HCT116 (cell line): ENCODE data around the gene ALDH4A1.

Experiments
- CTCF ChIP-seq, 3 experiments: fragments of 200-600 bp in 1 of 3; sonication (generic) in 1 of 3; IDR thresholded peaks in 2 of 3; conservative IDR thresholded peaks in 1 of 3; 2 replicates each; pipeline ENCODE4 v1.5.1; 2012 to 2017; ENCODE audit warnings: low read depth in 2 of 3, low read length in 2 of 3, antibody characterized with exemption in 1 of 3, borderline replicate concordance in 1 of 3, control low read depth in 1 of 3, mild to moderate bottlenecking in 1 of 3, mixed read lengths in 1 of 3, mixed run types in 1 of 3, moderate library complexity in 1 of 3; ENCODE audit not compliant: insufficient read depth in 1 of 3
- EZH2phosphoT487 ChIP-seq: fragments of 200-600 bp; IDR thresholded peaks from 2 replicates; pipeline ENCODE4 v1.6.1; 2018; ENCODE audit warnings: antibody characterized with exemption, borderline replicate concordance
- REST ChIP-seq: IDR thresholded peaks from 2 replicates; pipeline ENCODE4 v1.6.1; 2012; ENCODE audit warnings: low read depth
- SP1 ChIP-seq: IDR thresholded peaks from 2 replicates; pipeline ENCODE4 v1.6.1; 2012; ENCODE audit warnings: low read depth
- TCF7L2 ChIP-seq: IDR thresholded peaks from 2 replicates; pipeline ENCODE4 v1.7.0; 2011; ENCODE audit warnings: borderline replicate concordance, inconsistent platforms; ENCODE audit not compliant: insufficient read depth, insufficient read length; ENCODE audit errors: extremely low read depth

- TF ChIP-seq REST: no peak
- TF ChIP-seq CTCF (IDR thresholded peaks at IDR 0.05 in 2 of 3, conservative IDR thresholded peaks at IDR 0.05 in 1 of 3; ENCODE audit: borderline replicate concordance in 1 of 3, insufficient read depth in 1 of 3, low read depth in 2 of 3, low read length in 2 of 3): no peak
- TF ChIP-seq EZH2phosphoT487: no peak
- no peak for TF ChIP-seq SP1
- TF ChIP-seq TCF7L2: no peak
These were observed 17.0 kb upstream of the ALDH4A1 start for GRCh38 chr1:18919197-18919905.
